HCT116 (cell line): ENCODE data around the gene CD247. TPM values are rescaled to one million over a fixed set of nuclear protein-coding genes. Genes with fewer than 3 reads are reported as not detected.

ENCODE experiments used
- ATAC-seq: fragments of 200-7000 bp; cut with Tn5 transposase; 2 replicates; pipeline ENCODE4 v1.9.1; 2020; ENCODE audit warnings: mild to moderate bottlenecking, moderate library complexity
- BruUV-seq: library from RNA; stranded (reverse); fragments of 400-500 nt; replicated peaks from 2 replicates; lab custom pipeline; 2021; lab: Mats Ljungman, UMichigan
- CTCF ChIA-PET: fragments of 300-600 bp; sonication (Branson Sonifier 250); formaldehyde crosslinking; loops from one replicate; lab custom pipeline; 2021; ENCODE audit warnings: antibody characterized with exemption; lab: Charles Lee
- POLR2A ChIA-PET: fragments of 300-600, 350-600 bp; sonication (Branson Sonifier 250); formaldehyde crosslinking; loops from one replicate; lab custom pipeline; 2021; ENCODE audit warnings: antibody characterized with exemption; lab: Charles Lee
- RAD21 ChIA-PET, 2 experiments: fragments of 300-600 bp; sonication (Branson Sonifier 250); formaldehyde crosslinking; loops; one replicate each; lab custom pipeline; 2023; ENCODE audit warnings: low total read pairs in 2 of 2; ENCODE audit not compliant: uncharacterized antibody in 2 of 2, unreplicated experiment in 2 of 2, low non-redundant PET in 1 of 2; lab: Charles Lee
- DNase-seq: peaks from one replicate; pipeline ENCODE4 v3.0.0-alpha.2; 2010; ENCODE audit warnings: low read depth, low spot score
- H2AFZ ChIP-seq: fragments of 200-600 bp; shearing (Covaris generic), sonication (generic); 2 replicates; pipeline ENCODE4 v1.6.1; 2017; ENCODE audit warnings: low read depth, mixed run types, mixed read lengths, antibody characterized with exemption, low read length; ENCODE audit not compliant: poor library complexity, severe bottlenecking
- H3K27ac ChIP-seq: 2 replicates; pipeline ENCODE4 v1.5.1; 2012; ENCODE audit warnings: low read depth, low read length
- H3K27me3 ChIP-seq: fragments of 200-600 bp; sonication (generic); 2 replicates; pipeline ENCODE4 v1.6.1; 2016; ENCODE audit warnings: mixed run types, low read length, mixed read lengths; ENCODE audit not compliant: insufficient read depth
- H3K36me3 ChIP-seq, 2 experiments: fragments of 200-500 bp in 1 of 2; fragments of 200-600 bp in 1 of 2; sonication (Bioruptor generic) in 1 of 2; sonication (generic) in 1 of 2; 2 replicates each; pipeline versions ENCODE4 v1.5.1 to v1.6.1; 2014 to 2016; ENCODE audit warnings: low read length in 2 of 2, inconsistent platforms in 1 of 2, mixed read lengths in 1 of 2, mixed run types in 1 of 2; ENCODE audit not compliant: insufficient read depth in 2 of 2, control insufficient read depth in 1 of 2
- H3K4me1 ChIP-seq, 2 experiments: fragments of 200-600 bp in 1 of 2; sonication (generic) in 1 of 2; 2 replicates each; pipeline versions ENCODE4 v1.5.1 to v1.6.1; 2012 to 2017; ENCODE audit warnings: low read length in 2 of 2, inconsistent platforms in 1 of 2, mild to moderate bottlenecking in 1 of 2, mixed read lengths in 1 of 2, mixed run types in 1 of 2, moderate library complexity in 1 of 2; ENCODE audit not compliant: insufficient read depth in 2 of 2, control insufficient read depth in 1 of 2
- H3K4me2 ChIP-seq: fragments of 200-600 bp; sonication (generic); 2 replicates; pipeline ENCODE4 v1.6.1; 2017; ENCODE audit warnings: mixed run types, low read length, mixed read lengths
- H3K4me3 ChIP-seq, 2 experiments: fragments of 200-600 bp in 1 of 2; sonication (generic) in 1 of 2; replicated peaks in 1 of 2; 2 replicates each; pipeline ENCODE4 v1.5.1; 2011 to 2016; ENCODE audit warnings: low read length in 2 of 2, control low read depth in 1 of 2, low read depth in 1 of 2, mild to moderate bottlenecking in 1 of 2, mixed read lengths in 1 of 2, mixed run types in 1 of 2
- H3K79me2 ChIP-seq: fragments of 200-600 bp; sonication (generic); 2 replicates; pipeline ENCODE4 v1.6.1; 2017; ENCODE audit warnings: mild to moderate bottlenecking, mixed run types, low read length, moderate library complexity, mixed read lengths; ENCODE audit not compliant: insufficient read depth
- H3K9ac ChIP-seq: fragments of 200-600 bp; sonication (generic); 2 replicates; pipeline ENCODE4 v1.6.1; 2016; ENCODE audit warnings: low read length, mixed read lengths
- H3K9me2 ChIP-seq: fragments of 200-600 bp; sonication (generic), shearing (Covaris generic); 2 replicates; pipeline ENCODE4 v1.6.1; 2017; ENCODE audit warnings: mixed run types, mild to moderate bottlenecking, moderate library complexity; ENCODE audit not compliant: insufficient read depth
- H3K9me3 ChIP-seq, 2 experiments: fragments of 200-500 bp in 1 of 2; fragments of 200-600 bp in 1 of 2; sonication (Bioruptor generic) in 1 of 2; sonication (generic) in 1 of 2; 2 replicates each; pipeline ENCODE4 v1.6.1; 2014 to 2017; ENCODE audit warnings: low read length in 2 of 2, mixed read lengths in 2 of 2, inconsistent platforms in 1 of 2, low read depth in 1 of 2, mild to moderate bottlenecking in 1 of 2, mixed run types in 1 of 2, moderate library complexity in 1 of 2; ENCODE audit not compliant: control insufficient read depth in 1 of 2, insufficient read depth in 1 of 2
- H4K20me1 ChIP-seq: fragments of 200-600 bp; sonication (generic), shearing (Covaris generic); 2 replicates; pipeline ENCODE4 v1.6.1; 2017; ENCODE audit warnings: mixed run types, mild to moderate bottlenecking, moderate library complexity; ENCODE audit not compliant: insufficient read depth
- EGR1 ChIP-seq: IDR thresholded peaks from 2 replicates; pipeline ENCODE4 v1.6.1; 2012; ENCODE audit warnings: low read depth
- EZH2 ChIP-seq: fragments of 200-600 bp; sonication (generic); IDR thresholded peaks from 2 replicates; pipeline ENCODE4 v1.6.1; 2017; ENCODE audit warnings: antibody characterized with exemption, mixed run types
- FOSL1 ChIP-seq: IDR thresholded peaks from 2 replicates; pipeline ENCODE4 v1.6.1; 2012; ENCODE audit warnings: low read depth
- JUND ChIP-seq: IDR thresholded peaks from 2 replicates; pipeline ENCODE4 v1.6.1; 2012
- POLR2AphosphoS5 ChIP-seq: IDR thresholded peaks from 2 replicates; pipeline ENCODE4 v1.6.1; 2011; ENCODE audit warnings: mild to moderate bottlenecking, low read depth, low read length, moderate library complexity
- SRF ChIP-seq: IDR thresholded peaks from 2 replicates; pipeline ENCODE4 v1.6.1; 2012; ENCODE audit warnings: low read depth
- TCF7L2 ChIP-seq: IDR thresholded peaks from 2 replicates; pipeline ENCODE4 v1.7.0; 2011; ENCODE audit warnings: borderline replicate concordance, inconsistent platforms; ENCODE audit not compliant: insufficient read depth, insufficient read length; ENCODE audit errors: extremely low read depth
- ZFX ChIP-seq: fragments of 450-650 bp; IDR thresholded peaks from 2 replicates; pipeline ENCODE4 v1.6.1; 2017
- intact Hi-C: fragments of 100-400 bp; cut with micrococcal nuclease; formaldehyde crosslinking; loops from 2 replicates; pipeline ENCODE4 v1.10.0; 2022
- total RNA-seq: library from RNA; stranded (reverse); gene quantifications from one replicate; pipeline ENCODE4 v1.2.1, GENCODE V29; 2021; ENCODE audit not compliant: unreplicated experiment
- TF ChIP-seq, protein P1 (sequence below): IDR thresholded peaks from 2 replicates; pipeline ENCODE4 v1.6.1; 2012
- TF ChIP-seq, protein P2 (sequence below): IDR thresholded peaks from 2 replicates; pipeline ENCODE4 v1.6.1; 2012; ENCODE audit warnings: low read depth
- TF ChIP-seq, protein P3 (sequence below): IDR thresholded peaks from 2 replicates; pipeline ENCODE4 v1.6.1; 2011; ENCODE audit warnings: mild to moderate bottlenecking, low read length, moderate library complexity; ENCODE audit not compliant: insufficient replicate concordance; ENCODE audit errors: extremely low read depth

The CD247 gene
- total RNA-seq, 1 experiment from 2014 or later = 0.57 TPM

- no peaks in the 10 kb centered on the region; the same call in 1 of the 2 replicates for H3K27me3 ChIP-seq
- ChIA-PET POLR2A (no interaction called here), CTCF (interaction anchor here (1.5 kb wide), 1 partner anchor 10 kb away, joined by 4 read pairs; no protein-coding TSS in a partner anchor), RAD21 (no interaction called here)
- no peaks in the 10 kb centered on the region for H3K36me3 ChIP-seq
- H3K9me3 ChIP-seq = no peaks in the 10 kb centered on the region
- no peak overlapping the region for H3K27ac ChIP-seq
- H3K4me2 ChIP-seq = no peak overlapping the region
- H3K9ac ChIP-seq = no peak overlapping the region
- no peaks in the 10 kb centered on the region for H3K9me2 ChIP-seq
- no peak overlapping the region for H2AFZ ChIP-seq
- DNase-seq (no peak), ATAC-seq (no peak)
- intact Hi-C loops = loop anchor here (5.0 kb wide), 2 partner anchors 88 to 308 kb away; partner anchors contain the start of gene POU2F1
- no peaks in the 10 kb centered on the region for H4K20me1 ChIP-seq
- H3K79me2 ChIP-seq = no peaks in the 10 kb centered on the region
- BruUV-seq = no TSS peak
- no peaks in the 10 kb centered on the region for H3K4me1 ChIP-seq
- H3K4me3 ChIP-seq = no peak overlapping the region
- TF ChIP-seq TCF7L2 (no peak), SRF (no peak), FOSL1 (no peak)
- TF ChIP-seq, protein P1, sequence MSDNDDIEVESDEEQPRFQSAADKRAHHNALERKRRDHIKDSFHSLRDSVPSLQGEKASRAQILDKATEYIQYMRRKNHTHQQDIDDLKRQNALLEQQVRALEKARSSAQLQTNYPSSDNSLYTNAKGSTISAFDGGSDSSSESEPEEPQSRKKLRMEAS = no peak
Measured at GRCh38 chr1:167529829-167530474, 11.6 kb upstream of the CD247 start.

DNA sequence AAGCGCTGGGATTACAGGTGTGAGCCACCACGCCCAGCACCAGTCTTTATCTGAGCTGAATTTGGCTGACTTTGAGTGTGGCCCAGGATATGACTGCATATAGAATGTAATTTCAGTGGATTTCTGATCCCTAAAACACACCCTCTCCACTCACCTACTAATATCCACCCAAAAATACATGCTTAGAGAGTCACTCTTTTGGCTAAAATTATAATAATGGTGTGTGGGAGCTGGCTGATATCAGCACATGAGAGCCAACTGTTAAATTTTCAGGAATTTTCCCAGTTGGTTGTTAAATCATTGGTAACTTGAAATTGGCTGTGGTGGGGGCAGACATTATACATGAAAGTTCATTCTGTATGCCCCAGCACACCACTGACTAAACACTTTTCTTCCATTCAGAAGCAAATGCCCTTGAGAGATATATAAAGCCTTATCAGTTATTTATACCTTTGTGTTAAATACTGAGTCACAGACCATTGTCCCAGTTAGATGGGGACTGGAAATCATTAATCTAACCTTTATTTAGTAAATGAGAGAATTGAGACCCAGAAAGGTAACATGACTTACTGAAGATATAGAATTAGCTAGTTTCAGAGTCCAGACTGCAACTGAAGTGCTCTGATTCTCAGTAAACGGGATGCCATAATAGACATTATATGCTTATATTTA, 9.9 kb upstream of the CD247 start:
- no peak for TF ChIP-seq EGR1
- TF ChIP-seq POLR2AphosphoS5 = no peak
- TF ChIP-seq, protein P2, sequence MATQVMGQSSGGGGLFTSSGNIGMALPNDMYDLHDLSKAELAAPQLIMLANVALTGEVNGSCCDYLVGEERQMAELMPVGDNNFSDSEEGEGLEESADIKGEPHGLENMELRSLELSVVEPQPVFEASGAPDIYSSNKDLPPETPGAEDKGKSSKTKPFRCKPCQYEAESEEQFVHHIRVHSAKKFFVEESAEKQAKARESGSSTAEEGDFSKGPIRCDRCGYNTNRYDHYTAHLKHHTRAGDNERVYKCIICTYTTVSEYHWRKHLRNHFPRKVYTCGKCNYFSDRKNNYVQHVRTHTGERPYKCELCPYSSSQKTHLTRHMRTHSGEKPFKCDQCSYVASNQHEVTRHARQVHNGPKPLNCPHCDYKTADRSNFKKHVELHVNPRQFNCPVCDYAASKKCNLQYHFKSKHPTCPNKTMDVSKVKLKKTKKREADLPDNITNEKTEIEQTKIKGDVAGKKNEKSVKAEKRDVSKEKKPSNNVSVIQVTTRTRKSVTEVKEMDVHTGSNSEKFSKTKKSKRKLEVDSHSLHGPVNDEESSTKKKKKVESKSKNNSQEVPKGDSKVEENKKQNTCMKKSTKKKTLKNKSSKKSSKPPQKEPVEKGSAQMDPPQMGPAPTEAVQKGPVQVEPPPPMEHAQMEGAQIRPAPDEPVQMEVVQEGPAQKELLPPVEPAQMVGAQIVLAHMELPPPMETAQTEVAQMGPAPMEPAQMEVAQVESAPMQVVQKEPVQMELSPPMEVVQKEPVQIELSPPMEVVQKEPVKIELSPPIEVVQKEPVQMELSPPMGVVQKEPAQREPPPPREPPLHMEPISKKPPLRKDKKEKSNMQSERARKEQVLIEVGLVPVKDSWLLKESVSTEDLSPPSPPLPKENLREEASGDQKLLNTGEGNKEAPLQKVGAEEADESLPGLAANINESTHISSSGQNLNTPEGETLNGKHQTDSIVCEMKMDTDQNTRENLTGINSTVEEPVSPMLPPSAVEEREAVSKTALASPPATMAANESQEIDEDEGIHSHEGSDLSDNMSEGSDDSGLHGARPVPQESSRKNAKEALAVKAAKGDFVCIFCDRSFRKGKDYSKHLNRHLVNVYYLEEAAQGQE = no peak
- no peak for TF ChIP-seq JUND
- no peak for TF ChIP-seq EZH2
- TF ChIP-seq SRF = no peak
- TF ChIP-seq, protein P1 = no peak
- no peak for TF ChIP-seq ZFX
- TF ChIP-seq, protein P3, sequence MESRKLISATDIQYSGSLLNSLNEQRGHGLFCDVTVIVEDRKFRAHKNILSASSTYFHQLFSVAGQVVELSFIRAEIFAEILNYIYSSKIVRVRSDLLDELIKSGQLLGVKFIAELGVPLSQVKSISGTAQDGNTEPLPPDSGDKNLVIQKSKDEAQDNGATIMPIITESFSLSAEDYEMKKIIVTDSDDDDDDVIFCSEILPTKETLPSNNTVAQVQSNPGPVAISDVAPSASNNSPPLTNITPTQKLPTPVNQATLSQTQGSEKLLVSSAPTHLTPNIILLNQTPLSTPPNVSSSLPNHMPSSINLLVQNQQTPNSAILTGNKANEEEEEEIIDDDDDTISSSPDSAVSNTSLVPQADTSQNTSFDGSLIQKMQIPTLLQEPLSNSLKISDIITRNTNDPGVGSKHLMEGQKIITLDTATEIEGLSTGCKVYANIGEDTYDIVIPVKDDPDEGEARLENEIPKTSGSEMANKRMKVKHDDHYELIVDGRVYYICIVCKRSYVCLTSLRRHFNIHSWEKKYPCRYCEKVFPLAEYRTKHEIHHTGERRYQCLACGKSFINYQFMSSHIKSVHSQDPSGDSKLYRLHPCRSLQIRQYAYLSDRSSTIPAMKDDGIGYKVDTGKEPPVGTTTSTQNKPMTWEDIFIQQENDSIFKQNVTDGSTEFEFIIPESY = no peak
- no peak for TF ChIP-seq TCF7L2
- TF ChIP-seq, all 23 proteins: peak for 0
- Histone ChIP-seq H3K4me1 (no peaks in the 10 kb centered on the region), H3K4me3 (no peak overlapping the region), H3K9me2 (no peaks in the 10 kb centered on the region), H4K20me1 (no peaks in the 10 kb centered on the region), H2AFZ (no peak overlapping the region), H3K9ac (no peak overlapping the region), H3K27me3 (no peaks in the 10 kb centered on the region; the same call in 1 of the 2 replicates), H3K36me3 (no peaks in the 10 kb centered on the region), H3K9me3 (no peaks in the 10 kb centered on the region), H3K79me2 (no peaks in the 10 kb centered on the region), H3K4me2 (no peak overlapping the region), H3K27ac (no peak overlapping the region)
- intact Hi-C loops = no loop called here
- no TSS peak for BruUV-seq
- ATAC-seq (no peak), DNase-seq (no peak)
- ChIA-PET RAD21 (interaction anchor here in 1 of 2 experiments (0.6 kb wide), 1 partner anchor 1445 kb away, joined by 8 read pairs; no protein-coding TSS in a partner anchor), POLR2A (interaction anchor here (1.1 kb wide), 1 partner anchor 11 kb away, joined by 5 read pairs; no protein-coding TSS in a partner anchor), CTCF (interaction anchor here (3.4 kb wide), 1 partner anchor 12 kb away, joined by 14 read pairs; no protein-coding TSS in a partner anchor)
